DOHH2 (cell line): ENCODE measurements around the gene PNRC2.
"Not testable (repeated sequence)": the region's sequence is repeated elsewhere in the genome, so short reads cannot be mapped to it uniquely, and the experiment has no call there.

Source experiments
- CTCF ChIP-seq: fragments of 200-600 bp; sonication (generic); IDR thresholded peaks from one replicate; pipeline ENCODE4 v1.5.1; 2014; ENCODE audit warnings: antibody characterized with exemption, mild to moderate bottlenecking, low read depth, low read length; ENCODE audit not compliant: poor library complexity, severe bottlenecking
- EZH2phosphoT487 ChIP-seq: fragments of 200-600 bp; sonication (generic); IDR thresholded peaks from 2 replicates; pipeline ENCODE4 v1.6.1; 2017; ENCODE audit warnings: borderline replicate concordance, mild to moderate bottlenecking, antibody characterized with exemption, low read length, moderate library complexity, mixed read lengths

DNA sequence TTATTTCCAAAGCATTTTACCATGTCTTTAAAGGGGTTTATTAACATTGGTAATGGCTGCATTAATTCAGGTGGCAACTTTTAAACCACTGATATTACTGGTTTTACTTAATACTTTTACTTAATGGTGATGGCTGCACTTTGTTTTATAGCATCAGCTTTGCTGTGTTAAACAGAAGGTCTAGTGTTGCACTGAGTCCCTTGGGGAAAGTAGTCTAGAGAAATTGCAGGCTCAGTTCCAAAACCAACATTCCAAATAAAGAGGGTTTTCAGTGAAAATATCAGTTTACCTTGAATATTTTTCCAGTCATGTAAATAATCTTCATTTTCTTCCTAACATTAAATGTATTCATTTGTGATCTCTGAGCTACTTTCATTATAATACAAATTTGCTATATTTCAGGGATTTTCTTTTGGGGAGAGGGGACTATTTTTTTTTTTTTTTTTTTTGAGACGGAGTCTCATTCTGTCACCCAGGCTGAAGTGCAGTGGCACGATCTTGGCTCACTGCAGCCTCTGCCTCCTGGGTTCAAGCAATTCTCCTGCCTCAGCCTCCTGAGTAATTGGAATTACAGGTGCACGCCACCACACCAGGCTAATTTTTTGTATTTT is 49.1 kb downstream of the PNRC2 start:
- TF ChIP-seq CTCF, EZH2phosphoT487: not testable (repeated sequence)
